Measurements from ENCODE around the gene CD180. TPM values are rescaled to one million over a fixed set of nuclear protein-coding genes. Genes with fewer than 3 reads are reported as not detected.
A peak's percentile ranks its signal among the peaks of the same experiment; 100 is the strongest.

The CD180 gene
- total RNA-seq, 1 donor from 2014 or later = not detected

GRCh38 chr5:67146574-67146973, 50.0 kb downstream of the CD180 start:
- DNase-seq (ENCODE audit: low spot score, unreplicated experiment) = no peak
- H3K27me3 Mint-ChIP-seq = no peaks in the 10 kb centered on the region
- no peak overlapping the region for H3K4me3 Mint-ChIP-seq (ENCODE audit: low read depth)
- no peak for TF ChIP-seq CTCF (IDR thresholded peaks at IDR 0.05; ENCODE audit: unreplicated experiment)
- no peak overlapping the region for H3K27ac Mint-ChIP-seq
- peaks cover 42% of the 10 kb centered on the region for H3K36me3 Mint-ChIP-seq (ENCODE audit: insufficient read depth)
- peaks cover 24% of the 10 kb centered on the region for H3K4me1 Mint-ChIP-seq (ENCODE audit: low read depth)
- no peaks in the 10 kb centered on the region for H3K9me3 Mint-ChIP-seq (ENCODE audit: low read depth)

- Mint-ChIP-seq H3K27ac (peak overlapping the region; percentile 10), H3K9me3 (ENCODE audit: low read depth) (no peaks in the 10 kb centered on the region), H3K36me3 (ENCODE audit: insufficient read depth) (peaks cover 26% of the 10 kb centered on the region), H3K4me3 (ENCODE audit: low read depth) (peak overlapping the region; percentile 10), H3K4me1 (ENCODE audit: low read depth) (peaks cover 38% of the 10 kb centered on the region), H3K27me3 (no peaks in the 10 kb centered on the region)
- no peak for TF ChIP-seq CTCF (IDR thresholded peaks at IDR 0.05; ENCODE audit: unreplicated experiment)
- no peak for DNase-seq (ENCODE audit: low spot score, unreplicated experiment)
Measured at GRCh38 chr5:67144183-67144639, 52.4 kb downstream of the CD180 start.

- Mint-ChIP-seq H3K9me3 (ENCODE audit: low read depth) (no peaks in the 10 kb centered on the region), H3K27me3 (no peaks in the 10 kb centered on the region), H3K36me3 (ENCODE audit: insufficient read depth) (peaks cover 24% of the 10 kb centered on the region), H3K4me3 (ENCODE audit: low read depth) (peak overlapping the region; percentile 10), H3K27ac (peak overlapping the region; percentile 26), H3K4me1 (ENCODE audit: low read depth) (peaks cover 39% of the 10 kb centered on the region)
- no peak for TF ChIP-seq CTCF (IDR thresholded peaks at IDR 0.05; ENCODE audit: unreplicated experiment)
- DNase-seq (ENCODE audit: low spot score, unreplicated experiment) = no peak
Measured at GRCh38 chr5:67143549-67143948, 53.0 kb downstream of the CD180 start.

- Mint-ChIP-seq H3K4me1 (ENCODE audit: low read depth) (peaks cover 39% of the 10 kb centered on the region), H3K9me3 (ENCODE audit: low read depth) (no peaks in the 10 kb centered on the region), H3K4me3 (ENCODE audit: low read depth) (no peak overlapping the region), H3K36me3 (ENCODE audit: insufficient read depth) (peaks cover 21% of the 10 kb centered on the region), H3K27ac (peak overlapping the region; percentile 43), H3K27me3 (no peaks in the 10 kb centered on the region)
- no peak for TF ChIP-seq CTCF (IDR thresholded peaks at IDR 0.05; ENCODE audit: unreplicated experiment)
- DNase-seq (ENCODE audit: low spot score, unreplicated experiment) = no peak
Measured at GRCh38 chr5:67142816-67143215, 53.8 kb downstream of the CD180 start.

GRCh38 chr5:67141644-67142043, 55.0 kb downstream of the CD180 start:
- TF ChIP-seq CTCF (IDR thresholded peaks at IDR 0.05; ENCODE audit: unreplicated experiment) = no peak
- no peak overlapping the region for H3K4me3 Mint-ChIP-seq (ENCODE audit: low read depth)
- peaks cover 39% of the 10 kb centered on the region for H3K4me1 Mint-ChIP-seq (ENCODE audit: low read depth)
- no peak for DNase-seq (ENCODE audit: low spot score, unreplicated experiment)
- peaks cover 19% of the 10 kb centered on the region for H3K36me3 Mint-ChIP-seq (ENCODE audit: insufficient read depth)
- no peaks in the 10 kb centered on the region for H3K27me3 Mint-ChIP-seq
- H3K9me3 Mint-ChIP-seq (ENCODE audit: low read depth) = no peaks in the 10 kb centered on the region
- H3K27ac Mint-ChIP-seq = no peak overlapping the region
